ENCODE results near the gene MYOZ3.

- no peak for TF ChIP-seq POLR2A (IDR thresholded peaks at IDR 0.05; ENCODE audit: low read depth)
- no peak for TF ChIP-seq CTCF (IDR thresholded peaks at IDR 0.05)
- no peak for TF ChIP-seq POLR2AphosphoS5 (IDR thresholded peaks at IDR 0.05)
These were observed 7.1 kb upstream of the MYOZ3 start for GRCh38 chr5:150653762-150654556.

All from esophagus muscularis mucosa (tissue), 3 donors.